ENCODE measurements around the gene IFT57. TPM values are rescaled to one million over a fixed set of nuclear protein-coding genes. Genes with fewer than 3 reads are reported as not detected.

The IFT57 gene
- total and polyA plus RNA-seq, 2 donors from 2014 or later: 64.0 to 70.4 TPM

DNA sequence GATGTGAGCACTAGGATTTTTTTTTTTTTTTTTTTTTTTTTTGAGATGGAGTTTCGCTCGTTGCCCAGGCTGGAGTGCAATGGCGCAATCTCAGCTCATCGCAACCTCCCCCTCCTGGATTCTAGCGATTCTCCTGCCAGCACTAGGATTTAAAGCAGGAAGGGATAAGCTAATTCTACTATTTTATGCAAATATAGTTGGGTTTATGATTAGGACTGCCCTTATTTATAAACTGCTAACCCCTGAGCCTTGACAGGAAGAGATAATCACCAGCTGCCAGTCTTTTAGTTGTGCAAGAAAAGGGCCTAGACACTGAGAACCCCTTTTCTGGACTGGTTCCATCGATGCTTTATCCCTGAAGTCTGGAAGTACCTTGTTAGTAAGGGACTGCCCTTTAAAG lies 36.7 kb downstream of the IFT57 start:
- DNase-seq (no peak), FAIRE-seq (no peak)
- H3K36me3 ChIP-seq (ENCODE audit: control insufficient read depth in 2 of 3, insufficient read depth in 3 of 3, low read length in 3 of 3): peaks cover 0 to 5% (median 2%) of the 10 kb centered on the region in 3 donors
- no peak overlapping the region for H3K4me3 ChIP-seq (ENCODE audit: low read length in 3 of 3)
- H3K9me3 ChIP-seq (ENCODE audit: control insufficient read depth in 2 of 3, insufficient read depth in 1 of 3, low read length in 3 of 3): no peaks in the 10 kb centered on the region
- intact Hi-C loops (cut with DNase I): no loop called here
- peaks cover 0 to 2% (median 0%) of the 10 kb centered on the region in 3 donors for H3K4me1 ChIP-seq (ENCODE audit: control insufficient read depth in 2 of 3, insufficient read depth in 2 of 3, low read depth in 1 of 3, low read length in 3 of 3)
- H3K9ac ChIP-seq (ENCODE audit: low read length in 3 of 3): no peak overlapping the region
- TF ChIP-seq, protein P1, sequence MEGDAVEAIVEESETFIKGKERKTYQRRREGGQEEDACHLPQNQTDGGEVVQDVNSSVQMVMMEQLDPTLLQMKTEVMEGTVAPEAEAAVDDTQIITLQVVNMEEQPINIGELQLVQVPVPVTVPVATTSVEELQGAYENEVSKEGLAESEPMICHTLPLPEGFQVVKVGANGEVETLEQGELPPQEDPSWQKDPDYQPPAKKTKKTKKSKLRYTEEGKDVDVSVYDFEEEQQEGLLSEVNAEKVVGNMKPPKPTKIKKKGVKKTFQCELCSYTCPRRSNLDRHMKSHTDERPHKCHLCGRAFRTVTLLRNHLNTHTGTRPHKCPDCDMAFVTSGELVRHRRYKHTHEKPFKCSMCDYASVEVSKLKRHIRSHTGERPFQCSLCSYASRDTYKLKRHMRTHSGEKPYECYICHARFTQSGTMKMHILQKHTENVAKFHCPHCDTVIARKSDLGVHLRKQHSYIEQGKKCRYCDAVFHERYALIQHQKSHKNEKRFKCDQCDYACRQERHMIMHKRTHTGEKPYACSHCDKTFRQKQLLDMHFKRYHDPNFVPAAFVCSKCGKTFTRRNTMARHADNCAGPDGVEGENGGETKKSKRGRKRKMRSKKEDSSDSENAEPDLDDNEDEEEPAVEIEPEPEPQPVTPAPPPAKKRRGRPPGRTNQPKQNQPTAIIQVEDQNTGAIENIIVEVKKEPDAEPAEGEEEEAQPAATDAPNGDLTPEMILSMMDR (IDR thresholded peaks at IDR 0.05; ENCODE audit: borderline replicate concordance, extremely low read depth, insufficient read depth): no peak
- no peaks in the 10 kb centered on the region for H3K27me3 ChIP-seq (ENCODE audit: control insufficient read depth, insufficient read depth, low read length)
- H3K27ac ChIP-seq (ENCODE audit: low read depth in 2 of 2, low read length in 2 of 2): no peak overlapping the region

DNA sequence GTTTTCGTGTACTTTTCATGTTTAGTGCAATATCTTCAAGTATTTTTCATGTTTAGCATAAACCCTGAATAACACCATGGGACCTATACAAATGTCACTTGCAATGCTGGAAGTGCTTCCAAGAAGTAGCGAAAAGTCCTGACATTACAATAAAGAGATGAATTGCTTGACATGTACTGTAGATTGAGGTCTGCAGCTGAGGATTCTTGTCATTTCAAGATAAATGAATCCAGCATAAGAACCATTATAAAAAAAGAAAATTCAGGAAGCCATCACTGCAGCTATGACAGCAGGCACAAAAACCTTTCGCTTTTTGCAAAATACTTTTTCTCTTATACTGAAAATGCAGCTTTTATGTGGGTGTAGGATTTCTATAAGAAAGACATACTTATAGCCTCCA lies 37.4 kb downstream of the IFT57 start:
- Histone ChIP-seq H3K27ac (ENCODE audit: low read depth in 2 of 2, low read length in 2 of 2) (no peak overlapping the region), H3K4me1 (ENCODE audit: control insufficient read depth in 2 of 3, insufficient read depth in 2 of 3, low read depth in 1 of 3, low read length in 3 of 3) (peaks cover 0 to 1% (median 0%) of the 10 kb centered on the region in 3 donors), H3K9me3 (ENCODE audit: control insufficient read depth in 2 of 3, insufficient read depth in 1 of 3, low read length in 3 of 3) (no peaks in the 10 kb centered on the region), H3K27me3 (ENCODE audit: control insufficient read depth, insufficient read depth, low read length) (no peaks in the 10 kb centered on the region), H3K36me3 (ENCODE audit: control insufficient read depth in 2 of 3, insufficient read depth in 3 of 3, low read length in 3 of 3) (no peaks in the 10 kb centered on the region), H3K4me3 (ENCODE audit: low read length in 3 of 3) (no peak overlapping the region), H3K9ac (ENCODE audit: low read length in 3 of 3) (no peak overlapping the region)
- intact Hi-C loops (cut with DNase I): no loop called here
- no peak for DNase-seq
- no peak for FAIRE-seq
- TF ChIP-seq, protein P1 (IDR thresholded peaks at IDR 0.05; ENCODE audit: borderline replicate concordance, extremely low read depth, insufficient read depth): no peak

- TF ChIP-seq, protein P1 (IDR thresholded peaks at IDR 0.05; ENCODE audit: borderline replicate concordance, extremely low read depth, insufficient read depth): no peak
- H3K4me1 ChIP-seq (ENCODE audit: control insufficient read depth in 2 of 3, insufficient read depth in 2 of 3, low read depth in 1 of 3, low read length in 3 of 3): no peaks in the 10 kb centered on the region
- no peaks in the 10 kb centered on the region for H3K27me3 ChIP-seq (ENCODE audit: control insufficient read depth, insufficient read depth, low read length)
- intact Hi-C loops (cut with DNase I): no loop called here
- no peak overlapping the region for H3K4me3 ChIP-seq (ENCODE audit: low read length in 3 of 3)
- FAIRE-seq (no peak), DNase-seq (no peak)
- H3K9ac ChIP-seq (ENCODE audit: low read length in 3 of 3): no peak overlapping the region
- H3K36me3 ChIP-seq (ENCODE audit: control insufficient read depth in 2 of 3, insufficient read depth in 3 of 3, low read length in 3 of 3): no peaks in the 10 kb centered on the region
- H3K27ac ChIP-seq (ENCODE audit: low read depth in 2 of 2, low read length in 2 of 2): no peak overlapping the region
- no peaks in the 10 kb centered on the region for H3K9me3 ChIP-seq (ENCODE audit: control insufficient read depth in 2 of 3, insufficient read depth in 1 of 3, low read length in 3 of 3)
Observed at GRCh38 chr3:108183971-108184370, 38.3 kb downstream of the IFT57 start.

- DNase-seq (no peak), FAIRE-seq (no peak)
- intact Hi-C loops (cut with DNase I): no loop called here
- TF ChIP-seq, protein P1 (IDR thresholded peaks at IDR 0.05; ENCODE audit: borderline replicate concordance, extremely low read depth, insufficient read depth): no peak
- H3K9me3 ChIP-seq (ENCODE audit: control insufficient read depth in 2 of 3, insufficient read depth in 1 of 3, low read length in 3 of 3): no peaks in the 10 kb centered on the region
- H3K36me3 ChIP-seq (ENCODE audit: control insufficient read depth in 2 of 3, insufficient read depth in 3 of 3, low read length in 3 of 3): no peaks in the 10 kb centered on the region
- no peaks in the 10 kb centered on the region for H3K4me1 ChIP-seq (ENCODE audit: control insufficient read depth in 2 of 3, insufficient read depth in 2 of 3, low read depth in 1 of 3, low read length in 3 of 3)
- H3K27ac ChIP-seq (ENCODE audit: low read depth in 2 of 2, low read length in 2 of 2): no peak overlapping the region
- H3K27me3 ChIP-seq (ENCODE audit: control insufficient read depth, insufficient read depth, low read length): no peaks in the 10 kb centered on the region
- H3K9ac ChIP-seq (ENCODE audit: low read length in 3 of 3): no peak overlapping the region
- no peak overlapping the region for H3K4me3 ChIP-seq (ENCODE audit: low read length in 3 of 3)
Observed at GRCh38 chr3:108183181-108183580, 39.0 kb downstream of the IFT57 start.
